Measurements from ENCODE around the gene DNAJC7. TPM values are rescaled to one million over a fixed set of nuclear protein-coding genes. Genes with fewer than 3 reads are reported as not detected.
A peak's percentile ranks its signal among the peaks of the same experiment; 100 is the strongest.
"Not testable (repeated sequence)": the region's sequence is repeated elsewhere in the genome, so short reads cannot be mapped to it uniquely, and the experiment has no call there.

Gene DNAJC7
- total RNA-seq, 4 donors from 2014 or later, result 43.1 to 51.1 (median 44.4) TPM

DNA sequence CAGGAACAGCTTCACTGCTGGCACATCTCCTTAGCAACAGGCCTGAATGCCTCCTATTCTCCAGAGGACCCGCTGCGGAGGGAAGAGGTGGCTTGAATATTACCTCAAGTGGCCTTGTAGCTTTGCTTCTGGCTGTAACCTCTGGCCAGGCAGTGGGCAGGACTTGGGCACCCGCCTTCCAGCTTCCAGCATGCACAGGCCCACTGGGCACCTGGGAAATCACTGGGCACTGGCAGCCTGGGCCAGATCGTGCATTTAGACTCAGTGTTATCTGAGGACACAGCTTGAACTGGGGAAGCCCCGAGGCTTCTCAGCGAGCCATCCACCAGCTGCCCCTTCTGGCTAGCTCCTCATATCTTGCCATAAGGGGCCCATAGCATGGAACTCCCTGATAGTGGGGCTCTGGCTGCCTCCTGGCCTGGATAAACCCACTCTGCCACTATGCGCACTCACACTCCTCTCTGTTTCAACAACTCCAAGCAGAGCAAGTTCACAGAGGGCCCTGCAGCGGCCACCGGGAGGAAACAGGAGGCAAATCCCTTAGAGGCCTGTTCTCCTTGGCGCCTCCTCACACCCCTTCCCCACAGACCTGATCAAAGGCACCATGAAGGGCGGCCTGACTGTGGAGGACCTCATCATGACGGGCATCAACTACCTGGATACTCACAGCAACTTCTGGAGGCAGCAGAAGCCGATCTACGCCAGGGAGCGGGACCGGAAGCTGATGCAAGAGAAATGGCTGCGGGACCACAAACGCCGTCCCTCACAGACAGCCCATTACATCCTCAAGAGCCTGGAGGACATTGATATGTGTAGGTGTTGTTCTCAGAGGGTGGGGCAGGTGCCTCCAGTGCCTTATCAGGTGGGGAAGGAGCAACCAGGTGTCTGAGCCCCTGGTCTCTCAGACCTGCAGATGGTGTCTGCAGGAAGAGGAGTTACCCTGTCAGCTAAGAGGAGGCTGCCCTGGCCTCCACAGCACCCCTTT is 79.0 kb downstream of the DNAJC7 start:
- Histone ChIP-seq H3K4me3 (no peak overlapping the region), H3K27ac (replicated peaks in 1 of 4) (no peak overlapping the region), H3K4me1 (no peaks in the 10 kb centered on the region), H3K36me3 (peaks cover 0 to 33% (median 14%) of the 10 kb centered on the region in 4 donors), H3K9me3 (no peaks in the 10 kb centered on the region), H3K27me3 (no peaks in the 10 kb centered on the region)
- 95% methylated on average over 18 of the region's 19 CpGs for WGBS
- TF ChIP-seq POLR2AphosphoS5 (IDR thresholded peaks at IDR 0.05) (no peak), EP300 (IDR thresholded peaks at IDR 0.05) (no peak), POLR2A (IDR thresholded peaks at IDR 0.05; ENCODE audit: low read depth) (no peak), CTCF (IDR thresholded peaks at IDR 0.05) (no peak)
- intact Hi-C loops (cut with DNase I), result no loop called here
- no peak for DNase-seq (ENCODE audit: extremely low spot score)

DNA sequence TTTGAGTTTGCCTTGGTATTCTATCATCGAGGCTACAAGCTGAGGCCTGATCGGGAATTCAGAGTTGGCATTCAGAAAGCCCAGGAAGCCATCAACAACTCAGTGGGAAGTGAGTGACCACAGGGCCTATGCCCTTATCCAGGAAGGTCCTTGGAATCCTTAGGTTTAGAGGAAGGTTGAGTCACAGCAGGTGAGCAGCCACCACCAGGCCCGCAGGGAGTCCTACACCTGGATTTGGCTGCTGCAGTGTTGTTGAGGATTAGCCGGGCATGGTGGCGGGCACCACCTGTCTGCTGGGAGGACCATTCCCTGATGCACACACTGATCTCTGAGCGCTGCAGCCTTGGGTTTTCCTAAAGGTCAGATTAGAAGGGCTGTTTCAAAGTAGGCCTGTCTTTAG is 81.6 kb downstream of the DNAJC7 start:
- H3K36me3 ChIP-seq, result peaks cover 0 to 33% (median 14%) of the 10 kb centered on the region in 4 donors
- H3K27ac ChIP-seq (replicated peaks in 1 of 4), result no peak overlapping the region
- H3K4me3 ChIP-seq, result no peak overlapping the region
- H3K4me1 ChIP-seq, result peaks cover 6 to 10% (median 7%) of the 10 kb centered on the region in 4 donors
- no peaks in the 10 kb centered on the region for H3K27me3 ChIP-seq
- 98% methylated on average over 4 of the region's 6 CpGs for WGBS
- no peaks in the 10 kb centered on the region for H3K9me3 ChIP-seq
- intact Hi-C loops (cut with DNase I), result no loop called here
- TF ChIP-seq CTCF (IDR thresholded peaks at IDR 0.05) (no peak), POLR2AphosphoS5 (IDR thresholded peaks at IDR 0.05) (no peak), POLR2A (IDR thresholded peaks at IDR 0.05; ENCODE audit: low read depth) (no peak), EP300 (IDR thresholded peaks at IDR 0.05) (no peak)
- DNase-seq (ENCODE audit: extremely low spot score), result no peak

- 61% methylated on average over 2 of the region's 2 CpGs for WGBS
- intact Hi-C loops (cut with DNase I), result no loop called here
- no peak for TF ChIP-seq POLR2A (IDR thresholded peaks at IDR 0.05; ENCODE audit: low read depth)
- no peaks in the 10 kb centered on the region for H3K9me3 ChIP-seq
- H3K4me3 ChIP-seq, result no peak overlapping the region
- H3K4me1 ChIP-seq, result peaks cover 13 to 22% (median 20%) of the 10 kb centered on the region in 4 donors
- peaks cover 0 to 20% (median 10%) of the 10 kb centered on the region in 4 donors for H3K36me3 ChIP-seq
- no peak overlapping the region for H3K27ac ChIP-seq (replicated peaks in 1 of 4)
- H3K27me3 ChIP-seq, result no peaks in the 10 kb centered on the region
- no peak for DNase-seq (ENCODE audit: extremely low spot score)
Measured at GRCh38 chr17:41932816-41933389, 84.3 kb downstream of the DNAJC7 start.

GRCh38 chr17:41931715-41932114 is 85.5 kb downstream of the DNAJC7 start:
- DNase-seq (ENCODE audit: extremely low spot score); H3K27me3 ChIP-seq; H3K27ac ChIP-seq (replicated peaks in 1 of 4); intact Hi-C loops (cut with DNase I); H3K4me3 ChIP-seq; H3K9me3 ChIP-seq: not testable (repeated sequence)
- H3K36me3 ChIP-seq, result peaks cover 0 to 17% (median 6%) of the 10 kb centered on the region in 4 donors
- peaks cover 13 to 22% (median 20%) of the 10 kb centered on the region in 4 donors for H3K4me1 ChIP-seq
- WGBS, result 85% methylated on average over 4 of the region's 4 CpGs

GRCh38 chr17:41930833-41931156 is 86.4 kb downstream of the DNAJC7 start:
- H3K9me3 ChIP-seq; intact Hi-C loops (cut with DNase I); DNase-seq (ENCODE audit: extremely low spot score); H3K36me3 ChIP-seq; H3K27me3 ChIP-seq: not testable (repeated sequence)
- Histone ChIP-seq H3K27ac (replicated peaks in 1 of 4) (peak overlapping the region; percentile 79 to 87 (median 84)), H3K4me3 (peak overlapping the region; percentile 57 to 62 (median 60)), H3K4me1 (peaks cover 13 to 22% (median 20%) of the 10 kb centered on the region in 4 donors)
- 53% methylated on average over 18 of the region's 18 CpGs for WGBS

Data from esophagus muscularis mucosa (tissue), 4 donors.